Spleen (tissue), 7 donors: ENCODE data around the gene VLDLR.

ENCODE experiments used
- POLR2A ChIP-seq, 3 donors: fragments of 450-650 bp; IDR thresholded peaks; one replicate each; pipeline ENCODE4 v1.5.1; 2017; ENCODE audit warnings: antibody characterized with exemption in 3 of 3, mild to moderate bottlenecking in 1 of 3
- TF ChIP-seq, protein P1 (sequence below), 11 experiments: fragments of 200-600 bp in 7 of 11; fragments of 450-650 bp in 4 of 11; sonication (generic) in 4 of 11; IDR thresholded peaks in 8 of 11; conservative IDR thresholded peaks in 3 of 11; 1 replicate in 7 of 11; 2 replicates in 4 of 11; pipeline versions ENCODE4 v1.4.0 to v1.8.0; 2016 to 2021; ENCODE audit warnings: antibody characterized with exemption in 11 of 11, inconsistent platforms in 4 of 11, mild to moderate bottlenecking in 1 of 11
- donor health status: DM: no; HTN: no; CAD: no; lungs with moderate emphysema.
- donor health status: DM: no; HTN: no; CAD: no.
- donor health status: DM: no; HTN: no; CAD: no.

DNA sequence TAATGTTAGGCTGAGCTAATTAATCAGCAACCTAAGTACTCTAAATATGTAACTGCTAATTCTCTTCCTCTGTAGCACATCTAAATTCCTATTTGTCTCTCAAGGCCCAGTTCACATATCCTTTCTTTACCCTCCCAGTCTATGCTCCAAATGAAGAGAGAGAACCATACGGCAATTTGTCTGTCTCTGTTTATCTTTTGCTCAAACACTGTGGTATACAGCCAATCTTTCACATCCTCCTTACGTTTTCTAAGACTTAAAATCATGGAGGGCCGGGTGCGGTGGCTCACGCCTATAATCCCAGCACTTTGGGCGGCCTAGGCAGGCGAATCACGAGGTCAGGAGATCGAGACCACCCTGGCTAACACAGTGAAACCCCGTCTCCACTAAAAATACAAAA lies 15.8 kb downstream of the VLDLR start:
- TF ChIP-seq POLR2A (IDR thresholded peaks at IDR 0.05) = no peak
- TF ChIP-seq, protein P1, sequence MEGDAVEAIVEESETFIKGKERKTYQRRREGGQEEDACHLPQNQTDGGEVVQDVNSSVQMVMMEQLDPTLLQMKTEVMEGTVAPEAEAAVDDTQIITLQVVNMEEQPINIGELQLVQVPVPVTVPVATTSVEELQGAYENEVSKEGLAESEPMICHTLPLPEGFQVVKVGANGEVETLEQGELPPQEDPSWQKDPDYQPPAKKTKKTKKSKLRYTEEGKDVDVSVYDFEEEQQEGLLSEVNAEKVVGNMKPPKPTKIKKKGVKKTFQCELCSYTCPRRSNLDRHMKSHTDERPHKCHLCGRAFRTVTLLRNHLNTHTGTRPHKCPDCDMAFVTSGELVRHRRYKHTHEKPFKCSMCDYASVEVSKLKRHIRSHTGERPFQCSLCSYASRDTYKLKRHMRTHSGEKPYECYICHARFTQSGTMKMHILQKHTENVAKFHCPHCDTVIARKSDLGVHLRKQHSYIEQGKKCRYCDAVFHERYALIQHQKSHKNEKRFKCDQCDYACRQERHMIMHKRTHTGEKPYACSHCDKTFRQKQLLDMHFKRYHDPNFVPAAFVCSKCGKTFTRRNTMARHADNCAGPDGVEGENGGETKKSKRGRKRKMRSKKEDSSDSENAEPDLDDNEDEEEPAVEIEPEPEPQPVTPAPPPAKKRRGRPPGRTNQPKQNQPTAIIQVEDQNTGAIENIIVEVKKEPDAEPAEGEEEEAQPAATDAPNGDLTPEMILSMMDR (IDR thresholded peaks at IDR 0.05 in 8 of 11, conservative IDR thresholded peaks at IDR 0.05 in 3 of 11) = no peak
